Measurements from ENCODE around the gene FABP6. TPM values are rescaled to one million over a fixed set of nuclear protein-coding genes. Genes with fewer than 3 reads are reported as not detected.
A peak's percentile ranks its signal among the peaks of the same experiment; 100 is the strongest.

FABP6 gene
- total and polyA plus RNA-seq, 9 of the 15 experiments (the other 6 are each of a cell fraction or from before 2014, with no cell fraction given) = 0.11 to 0.33 (median 0.21) TPM; not detected in 4

- TF ChIP-seq, protein P1, sequence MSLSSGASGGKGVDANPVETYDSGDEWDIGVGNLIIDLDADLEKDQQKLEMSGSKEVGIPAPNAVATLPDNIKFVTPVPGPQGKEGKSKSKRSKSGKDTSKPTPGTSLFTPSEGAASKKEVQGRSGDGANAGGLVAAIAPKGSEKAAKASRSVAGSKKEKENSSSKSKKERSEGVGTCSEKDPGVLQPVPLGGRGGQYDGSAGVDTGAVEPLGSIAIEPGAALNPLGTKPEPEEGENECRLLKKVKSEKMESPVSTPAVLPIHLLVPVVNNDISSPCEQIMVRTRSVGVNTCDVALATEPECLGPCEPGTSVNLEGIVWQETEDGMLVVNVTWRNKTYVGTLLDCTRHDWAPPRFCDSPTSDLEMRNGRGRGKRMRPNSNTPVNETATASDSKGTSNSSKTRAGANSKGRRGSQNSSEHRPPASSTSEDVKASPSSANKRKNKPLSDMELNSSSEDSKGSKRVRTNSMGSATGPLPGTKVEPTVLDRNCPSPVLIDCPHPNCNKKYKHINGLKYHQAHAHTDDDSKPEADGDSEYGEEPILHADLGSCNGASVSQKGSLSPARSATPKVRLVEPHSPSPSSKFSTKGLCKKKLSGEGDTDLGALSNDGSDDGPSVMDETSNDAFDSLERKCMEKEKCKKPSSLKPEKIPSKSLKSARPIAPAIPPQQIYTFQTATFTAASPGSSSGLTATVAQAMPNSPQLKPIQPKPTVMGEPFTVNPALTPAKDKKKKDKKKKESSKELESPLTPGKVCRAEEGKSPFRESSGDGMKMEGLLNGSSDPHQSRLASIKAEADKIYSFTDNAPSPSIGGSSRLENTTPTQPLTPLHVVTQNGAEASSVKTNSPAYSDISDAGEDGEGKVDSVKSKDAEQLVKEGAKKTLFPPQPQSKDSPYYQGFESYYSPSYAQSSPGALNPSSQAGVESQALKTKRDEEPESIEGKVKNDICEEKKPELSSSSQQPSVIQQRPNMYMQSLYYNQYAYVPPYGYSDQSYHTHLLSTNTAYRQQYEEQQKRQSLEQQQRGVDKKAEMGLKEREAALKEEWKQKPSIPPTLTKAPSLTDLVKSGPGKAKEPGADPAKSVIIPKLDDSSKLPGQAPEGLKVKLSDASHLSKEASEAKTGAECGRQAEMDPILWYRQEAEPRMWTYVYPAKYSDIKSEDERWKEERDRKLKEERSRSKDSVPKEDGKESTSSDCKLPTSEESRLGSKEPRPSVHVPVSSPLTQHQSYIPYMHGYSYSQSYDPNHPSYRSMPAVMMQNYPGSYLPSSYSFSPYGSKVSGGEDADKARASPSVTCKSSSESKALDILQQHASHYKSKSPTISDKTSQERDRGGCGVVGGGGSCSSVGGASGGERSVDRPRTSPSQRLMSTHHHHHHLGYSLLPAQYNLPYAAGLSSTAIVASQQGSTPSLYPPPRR (CRISPR knock-in tag; IDR thresholded peaks at IDR 0.05; ENCODE audit: borderline replicate concordance) = peak; percentile 94
- TF ChIP-seq ETV5 (CRISPR knock-in tag; IDR thresholded peaks at IDR 0.05; ENCODE audit: low read depth) (peak; percentile 86; the same call in 1 of the 2 replicates), KAT2B (IDR thresholded peaks at IDR 0.05; ENCODE audit: low read depth, low read length) (no peak), ZNF436 (CRISPR knock-in tag; IDR thresholded peaks at IDR 0.05) (no peak), SMAD3 (CRISPR knock-in tag; conservative IDR thresholded peaks at IDR 0.05) (0 out of 2 replicates have a peak, but pooled peaks have one; percentile 23), MLX (CRISPR knock-in tag; conservative IDR thresholded peaks at IDR 0.05) (0 out of 4 replicates have a peak, but pooled peaks of 1 of the 2 experiments have one; percentile 4), FOXK2 (conservative IDR thresholded peaks at IDR 0.05 in 1 of 2, IDR thresholded peaks at IDR 0.05 in 1 of 2; ENCODE audit: low read depth in 2 of 2) (peak; percentile 84 to 91), MECOM (CRISPR knock-in tag; IDR thresholded peaks at IDR 0.05) (peak; percentile 92), SMAD1 (IDR thresholded peaks at IDR 0.05; ENCODE audit: low read depth, low read length, partially characterized antibody) (peak; percentile 71)
- TF ChIP-seq, protein P2, sequence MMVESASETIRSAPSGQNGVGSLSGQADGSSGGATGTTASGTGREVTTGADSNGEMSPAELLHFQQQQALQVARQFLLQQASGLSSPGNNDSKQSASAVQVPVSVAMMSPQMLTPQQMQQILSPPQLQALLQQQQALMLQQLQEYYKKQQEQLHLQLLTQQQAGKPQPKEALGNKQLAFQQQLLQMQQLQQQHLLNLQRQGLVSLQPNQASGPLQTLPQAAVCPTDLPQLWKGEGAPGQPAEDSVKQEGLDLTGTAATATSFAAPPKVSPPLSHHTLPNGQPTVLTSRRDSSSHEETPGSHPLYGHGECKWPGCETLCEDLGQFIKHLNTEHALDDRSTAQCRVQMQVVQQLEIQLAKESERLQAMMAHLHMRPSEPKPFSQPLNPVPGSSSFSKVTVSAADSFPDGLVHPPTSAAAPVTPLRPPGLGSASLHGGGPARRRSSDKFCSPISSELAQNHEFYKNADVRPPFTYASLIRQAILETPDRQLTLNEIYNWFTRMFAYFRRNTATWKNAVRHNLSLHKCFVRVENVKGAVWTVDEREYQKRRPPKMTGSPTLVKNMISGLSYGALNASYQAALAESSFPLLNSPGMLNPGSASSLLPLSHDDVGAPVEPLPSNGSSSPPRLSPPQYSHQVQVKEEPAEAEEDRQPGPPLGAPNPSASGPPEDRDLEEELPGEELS (CRISPR knock-in tag; IDR thresholded peaks at IDR 0.05; ENCODE audit: borderline replicate concordance) = no peak
- TF ChIP-seq, protein P3, sequence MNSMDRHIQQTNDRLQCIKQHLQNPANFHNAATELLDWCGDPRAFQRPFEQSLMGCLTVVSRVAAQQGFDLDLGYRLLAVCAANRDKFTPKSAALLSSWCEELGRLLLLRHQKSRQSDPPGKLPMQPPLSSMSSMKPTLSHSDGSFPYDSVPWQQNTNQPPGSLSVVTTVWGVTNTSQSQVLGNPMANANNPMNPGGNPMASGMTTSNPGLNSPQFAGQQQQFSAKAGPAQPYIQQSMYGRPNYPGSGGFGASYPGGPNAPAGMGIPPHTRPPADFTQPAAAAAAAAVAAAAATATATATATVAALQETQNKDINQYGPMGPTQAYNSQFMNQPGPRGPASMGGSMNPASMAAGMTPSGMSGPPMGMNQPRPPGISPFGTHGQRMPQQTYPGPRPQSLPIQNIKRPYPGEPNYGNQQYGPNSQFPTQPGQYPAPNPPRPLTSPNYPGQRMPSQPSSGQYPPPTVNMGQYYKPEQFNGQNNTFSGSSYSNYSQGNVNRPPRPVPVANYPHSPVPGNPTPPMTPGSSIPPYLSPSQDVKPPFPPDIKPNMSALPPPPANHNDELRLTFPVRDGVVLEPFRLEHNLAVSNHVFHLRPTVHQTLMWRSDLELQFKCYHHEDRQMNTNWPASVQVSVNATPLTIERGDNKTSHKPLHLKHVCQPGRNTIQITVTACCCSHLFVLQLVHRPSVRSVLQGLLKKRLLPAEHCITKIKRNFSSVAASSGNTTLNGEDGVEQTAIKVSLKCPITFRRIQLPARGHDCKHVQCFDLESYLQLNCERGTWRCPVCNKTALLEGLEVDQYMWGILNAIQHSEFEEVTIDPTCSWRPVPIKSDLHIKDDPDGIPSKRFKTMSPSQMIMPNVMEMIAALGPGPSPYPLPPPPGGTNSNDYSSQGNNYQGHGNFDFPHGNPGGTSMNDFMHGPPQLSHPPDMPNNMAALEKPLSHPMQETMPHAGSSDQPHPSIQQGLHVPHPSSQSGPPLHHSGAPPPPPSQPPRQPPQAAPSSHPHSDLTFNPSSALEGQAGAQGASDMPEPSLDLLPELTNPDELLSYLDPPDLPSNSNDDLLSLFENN (IDR thresholded peaks at IDR 0.05; ENCODE audit: low read depth in 2 of 2, low read length in 2 of 2) = peak in 1 of 2 experiments; percentile 98; a peak in 2 of 4 replicates
- TF ChIP-seq, protein P4, sequence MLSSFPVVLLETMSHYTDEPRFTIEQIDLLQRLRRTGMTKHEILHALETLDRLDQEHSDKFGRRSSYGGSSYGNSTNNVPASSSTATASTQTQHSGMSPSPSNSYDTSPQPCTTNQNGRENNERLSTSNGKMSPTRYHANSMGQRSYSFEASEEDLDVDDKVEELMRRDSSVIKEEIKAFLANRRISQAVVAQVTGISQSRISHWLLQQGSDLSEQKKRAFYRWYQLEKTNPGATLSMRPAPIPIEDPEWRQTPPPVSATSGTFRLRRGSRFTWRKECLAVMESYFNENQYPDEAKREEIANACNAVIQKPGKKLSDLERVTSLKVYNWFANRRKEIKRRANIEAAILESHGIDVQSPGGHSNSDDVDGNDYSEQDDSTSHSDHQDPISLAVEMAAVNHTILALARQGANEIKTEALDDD (IDR thresholded peaks at IDR 0.05) = no peak
These were observed 31.8 kb downstream of the FABP6 start (continued) for GRCh38 chr5:160260881-160261815.

All from K562 (cell line).